GM18520 (cell line): ENCODE results near the gene CEL.
A peak's percentile ranks its signal among the peaks of the same experiment; 100 is the strongest.
"Not testable (repeated sequence)": the region's sequence is repeated elsewhere in the genome, so short reads cannot be mapped to it uniquely, and the experiment has no call there.

Source experiments
- ATAC-seq: cut with Tn5 transposase; IDR thresholded peaks from one replicate; pipeline ENCODE4 v1.9.1; 2021; ENCODE audit not compliant: unreplicated experiment

Gene CEL

DNA sequence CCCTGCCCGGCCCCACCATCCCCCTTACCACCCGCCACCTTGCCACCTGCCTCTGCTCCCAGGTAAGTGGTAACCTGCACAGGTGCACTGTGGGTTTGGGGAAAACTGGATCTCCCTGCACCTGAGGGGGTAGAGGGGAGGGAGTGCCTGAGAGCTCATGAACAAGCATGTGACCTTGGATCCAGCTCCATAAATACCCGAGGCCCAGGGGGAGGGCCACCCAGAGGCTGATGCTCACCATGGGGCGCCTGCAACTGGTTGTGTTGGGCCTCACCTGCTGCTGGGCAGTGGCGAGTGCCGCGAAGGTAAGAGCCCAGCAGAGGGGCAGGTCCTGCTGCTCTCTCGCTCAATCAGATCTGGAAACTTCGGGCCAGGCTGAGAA is at the start of gene CEL:
TSS of gene CEL (plus strand) at position 218 of the 382 bp plus-strand sequence. CDS start at position 240, 22 bp downstream.
- ATAC-seq, result not testable (repeated sequence)

DNA sequence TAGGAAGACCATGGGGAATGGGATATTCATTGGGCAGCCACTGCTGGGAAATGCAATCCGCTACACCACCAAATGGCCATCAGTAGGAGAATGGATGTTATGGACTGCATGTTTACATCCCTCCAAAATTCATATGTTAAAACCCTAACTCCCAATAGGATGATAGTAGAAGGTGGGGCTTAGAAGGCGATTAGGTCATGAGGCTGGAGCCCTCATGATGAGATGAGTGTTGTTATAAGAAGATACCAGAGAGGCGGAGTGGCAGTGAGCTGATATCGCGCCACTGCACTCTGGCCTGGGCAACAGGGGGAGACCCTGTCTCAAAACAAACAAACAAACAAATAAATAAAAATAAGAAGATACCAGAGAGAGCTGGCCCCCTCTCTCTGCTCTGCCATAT is 47.1 kb upstream of the CEL start:
- no peak for ATAC-seq

DNA sequence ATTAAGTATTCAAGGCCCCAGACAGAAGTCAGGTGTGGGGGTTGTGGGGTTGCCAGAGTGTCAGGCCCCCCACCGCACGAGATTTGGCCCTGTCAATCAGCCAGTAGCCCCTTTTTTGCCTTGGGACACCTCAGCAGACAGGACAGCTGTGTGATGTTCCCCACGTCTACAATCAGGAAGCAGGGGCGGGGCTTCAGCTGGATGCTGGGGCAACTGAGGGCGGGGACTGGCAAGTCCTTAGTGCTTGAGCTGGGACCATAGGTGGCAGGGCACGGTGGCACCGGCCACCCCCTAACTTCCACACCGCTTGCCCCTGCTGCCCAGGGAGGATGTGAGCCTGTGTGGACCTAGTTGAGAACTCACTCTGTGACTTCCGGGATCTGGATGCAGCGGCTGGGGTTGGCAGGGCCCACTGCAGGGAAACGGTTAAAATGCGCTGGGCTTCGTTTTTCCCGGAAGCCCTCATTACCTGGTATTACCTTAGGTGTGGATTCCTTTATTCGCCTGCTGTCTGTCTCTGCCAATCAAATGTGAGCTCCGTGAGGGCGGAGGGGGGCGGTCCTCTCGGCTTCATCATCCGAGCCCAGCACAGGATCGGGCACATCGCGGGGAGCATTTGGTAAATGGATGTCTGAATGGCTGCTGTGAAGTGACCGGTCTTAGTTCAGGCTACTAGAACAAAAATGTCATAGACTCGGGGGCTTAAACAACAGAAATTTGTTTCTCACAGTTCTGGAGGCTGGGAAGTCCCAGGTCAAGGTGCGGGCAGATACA is 38.5 kb upstream of the CEL start:
- ATAC-seq, result no peak

DNA sequence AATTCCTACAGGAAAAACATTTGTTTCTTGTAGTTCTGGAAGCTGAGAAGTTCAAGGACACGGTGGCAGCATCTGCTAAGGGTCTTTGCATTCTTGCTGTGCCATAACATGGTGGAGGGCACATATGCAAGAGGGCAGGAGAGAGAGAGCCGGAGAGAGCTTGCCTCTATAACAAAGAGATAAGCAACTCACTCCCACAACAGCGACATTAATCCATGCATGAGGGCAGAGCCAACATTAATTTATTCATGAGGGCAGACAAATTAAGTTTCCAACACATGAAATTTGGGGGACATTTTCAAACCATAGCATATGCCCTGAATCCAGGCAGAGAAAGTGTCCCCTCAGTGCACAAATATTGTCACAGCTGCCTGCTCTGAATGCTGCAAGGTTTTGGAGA is 35.4 kb upstream of the CEL start:
- ATAC-seq, result no peak

DNA sequence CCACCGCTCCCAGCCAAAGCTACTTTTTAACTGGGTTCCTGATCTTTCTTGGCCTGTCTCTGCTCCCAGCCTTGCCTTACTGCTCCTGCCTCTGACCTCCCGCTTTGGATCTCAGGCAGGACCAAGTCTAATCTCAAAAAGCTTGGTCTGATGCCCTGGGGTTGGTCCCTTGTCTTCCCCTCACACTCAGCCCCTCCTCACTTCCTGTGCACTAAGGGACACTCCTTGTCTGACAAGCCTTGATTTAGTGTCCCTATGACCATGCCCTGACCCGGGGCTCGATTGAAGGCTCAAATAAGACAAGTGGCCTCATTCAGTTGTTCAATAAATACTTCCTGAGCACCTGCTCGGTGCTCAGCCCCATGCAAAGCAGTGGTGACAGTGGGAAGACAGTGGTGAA is 34.6 kb upstream of the CEL start:
- no peak for ATAC-seq

DNA sequence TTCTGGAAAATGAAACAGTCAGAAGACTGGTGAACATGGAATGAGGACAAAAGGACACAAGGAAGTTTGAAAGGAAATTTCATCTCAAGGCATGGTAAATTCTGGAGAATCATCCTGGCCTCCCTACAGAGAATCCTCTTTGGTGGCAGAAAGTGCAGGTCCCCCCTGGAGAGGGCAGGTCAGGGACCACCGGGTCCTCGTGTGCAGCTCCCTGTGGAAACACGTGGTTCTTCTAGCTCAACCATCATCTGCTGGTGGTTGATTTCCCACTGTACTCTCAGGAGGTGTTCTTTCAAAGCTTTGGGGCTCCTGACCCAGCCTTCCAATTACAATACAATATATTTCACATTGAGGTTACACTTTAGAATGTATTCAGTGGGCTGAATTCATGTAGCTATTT is 33.6 kb upstream of the CEL start:
- ATAC-seq, result no peak

DNA sequence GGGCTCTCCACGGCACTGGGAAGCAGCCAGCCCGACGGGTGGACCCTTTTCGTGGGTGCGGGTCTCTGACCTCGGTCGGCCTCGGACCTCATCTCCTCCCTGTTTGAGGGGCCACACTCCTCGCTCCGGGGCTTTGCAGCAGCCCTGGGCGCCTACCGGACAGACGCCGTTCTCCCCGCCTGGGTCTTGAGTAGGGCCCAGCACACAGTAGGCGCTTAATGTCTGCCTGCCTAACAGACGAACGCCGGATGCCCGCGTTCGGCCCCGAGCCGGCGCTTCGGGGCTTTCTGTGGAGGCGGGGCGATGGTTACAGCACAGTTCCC is 31.8 kb upstream of the CEL start:
- no peak for ATAC-seq

DNA sequence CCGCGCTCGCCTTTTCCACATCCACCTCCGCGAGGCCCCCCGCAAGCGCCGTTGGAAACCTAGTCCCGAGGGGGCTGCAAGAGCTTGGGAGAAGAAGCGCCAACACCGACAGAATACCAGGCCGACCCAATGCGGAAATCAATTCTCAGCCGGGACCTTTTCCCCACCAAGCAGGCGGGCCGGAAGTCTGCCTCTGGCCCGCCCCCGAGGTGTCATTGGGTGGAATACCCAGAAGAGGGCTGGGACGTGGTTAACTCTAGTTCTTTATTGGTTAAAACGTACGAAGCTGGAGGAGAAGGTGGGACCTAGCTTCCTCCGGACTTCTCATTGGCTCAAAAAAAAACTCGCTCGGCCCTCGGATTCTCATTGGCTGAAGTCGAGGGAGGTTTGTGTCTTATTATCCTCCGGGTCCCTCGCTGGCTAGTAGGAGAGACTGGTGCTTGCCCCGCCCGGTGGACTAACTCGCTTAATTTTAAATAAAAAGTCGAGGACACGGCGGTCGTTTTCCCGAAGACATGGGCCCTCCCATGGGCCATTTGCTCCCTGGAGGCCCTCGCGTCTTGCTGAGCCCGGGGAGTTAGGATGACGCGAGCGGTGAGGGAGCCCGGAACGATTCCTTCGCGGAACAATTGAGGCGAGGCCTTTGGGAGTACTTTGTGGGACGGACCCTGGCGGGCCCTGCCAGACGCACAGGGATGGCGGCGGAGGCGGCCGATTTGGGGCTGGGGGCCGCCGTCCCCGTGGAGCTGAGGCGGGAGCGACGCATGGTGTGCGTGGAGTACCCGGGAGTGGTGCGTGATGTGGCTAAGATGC is 31.3 kb upstream of the CEL start, which contains the start of gene GTF3C5:
TSS of gene GTF3C5 (plus strand) at position 681 of the 813 bp plus-strand sequence. CDS start at position 696, 15 bp downstream.
- ATAC-seq, result peak; percentile 97

DNA sequence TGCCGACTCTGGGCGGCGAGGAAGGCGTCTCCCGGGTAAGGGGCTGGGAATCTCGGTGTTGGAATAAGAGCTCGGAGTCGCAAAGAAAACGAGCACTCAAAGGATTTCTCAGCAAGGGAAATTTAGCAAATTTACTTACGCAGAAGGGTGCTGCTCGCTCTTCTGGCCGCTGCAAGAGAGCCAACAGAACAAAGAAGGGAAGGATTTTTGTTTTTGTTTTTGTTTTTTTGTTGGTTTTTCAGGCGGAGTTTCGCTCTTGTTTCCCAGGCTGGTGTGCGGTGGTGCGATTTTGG is 30.7 kb upstream of the CEL start:
- ATAC-seq, result no peak

DNA sequence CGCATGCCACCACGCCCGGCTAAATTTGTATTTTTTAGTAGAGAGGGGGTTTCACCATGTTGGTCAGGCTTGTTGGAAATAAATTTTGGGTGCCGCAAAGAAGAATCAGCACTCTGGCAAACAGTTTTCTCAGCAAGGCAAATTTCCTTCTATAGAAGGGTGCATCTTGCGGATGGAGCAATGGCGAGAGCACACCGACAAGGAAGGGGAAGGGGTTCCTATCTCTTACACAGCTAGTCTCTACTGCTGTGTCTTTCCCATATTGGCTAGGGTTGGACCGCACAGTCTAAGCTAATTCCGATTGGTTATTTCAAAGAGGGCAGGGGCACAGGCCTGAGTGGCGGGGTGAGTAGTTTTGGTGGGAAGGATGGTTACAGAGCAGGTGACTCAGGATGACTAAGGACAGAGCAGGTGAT is 30.3 kb upstream of the CEL start:
- no peak for ATAC-seq

DNA sequence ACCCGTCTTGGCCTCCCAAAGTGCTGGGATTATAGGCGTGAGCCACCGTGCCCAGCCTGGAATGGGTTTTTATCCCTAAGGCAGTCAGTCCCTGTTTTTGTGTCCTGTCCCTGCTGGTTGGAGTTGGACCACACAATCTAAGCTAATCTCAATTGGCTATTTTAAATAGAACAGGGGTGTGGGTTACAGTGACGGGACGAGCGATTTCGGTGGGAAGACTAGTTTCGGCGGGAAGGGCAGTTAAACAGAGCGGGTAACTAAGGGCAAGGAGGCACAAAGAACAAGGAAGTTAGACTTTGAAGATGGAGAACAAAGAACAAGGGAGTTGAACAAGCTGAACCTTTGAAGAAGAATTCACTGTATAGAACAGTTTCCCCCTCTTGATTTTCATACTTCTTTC is 29.6 kb upstream of the CEL start:
- ATAC-seq, result no peak

DNA sequence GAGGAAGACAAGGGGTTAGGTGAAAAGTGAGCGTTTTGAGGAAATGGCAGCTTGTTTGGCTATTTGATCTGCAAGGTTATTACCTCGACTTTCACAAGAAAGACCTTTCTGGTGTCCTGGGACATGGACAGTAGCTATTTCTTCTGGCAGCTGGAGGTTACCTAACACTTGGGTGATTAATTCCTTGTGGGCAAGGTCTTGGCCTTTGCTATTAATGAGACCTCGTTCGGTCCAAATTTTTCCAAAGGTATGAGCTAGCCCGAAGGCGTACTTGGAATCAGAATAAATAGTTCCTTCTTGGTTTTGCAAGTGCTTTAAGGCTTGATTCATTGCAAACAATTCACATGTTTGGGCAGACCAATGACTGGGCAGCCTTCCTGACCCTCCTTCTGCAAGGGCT is 26.1 kb upstream of the CEL start:
- ATAC-seq, result no peak

DNA sequence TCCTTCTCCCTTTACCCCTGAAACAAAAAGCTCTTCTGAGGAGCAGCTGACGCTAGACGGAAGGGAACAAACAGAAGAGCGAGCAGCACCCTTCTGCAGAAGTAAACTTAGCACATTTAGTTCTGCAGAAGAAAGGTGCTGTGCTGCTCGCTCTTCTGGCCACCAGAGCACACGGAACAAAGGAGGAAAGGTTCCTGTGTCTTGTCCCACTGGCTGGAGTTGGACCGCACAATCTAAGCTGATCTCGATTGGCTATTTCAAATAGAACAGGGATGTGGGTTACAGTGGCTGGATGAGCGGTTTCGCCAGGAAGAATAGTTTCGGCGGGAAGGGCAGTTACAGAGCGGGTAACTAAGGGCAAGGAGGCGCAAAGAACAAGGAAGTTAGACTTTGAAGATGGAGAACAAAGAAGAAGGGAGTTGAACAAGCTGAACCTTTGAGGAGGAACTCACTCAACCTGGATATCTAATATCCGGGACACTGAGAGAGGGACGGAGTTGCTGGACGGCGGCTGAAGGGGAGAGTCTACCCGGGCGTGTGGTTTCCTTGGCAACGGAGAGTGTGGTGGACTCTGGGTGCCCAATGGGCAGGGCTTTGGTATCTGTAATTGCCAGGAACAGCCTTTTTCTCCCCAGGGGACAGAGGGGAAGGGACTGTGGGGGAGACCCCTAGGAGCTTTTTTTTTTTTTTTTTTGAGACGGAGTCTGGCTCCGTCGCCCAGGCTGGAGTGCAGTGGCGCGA is 23.8 kb upstream of the CEL start:
- ATAC-seq, result no peak

DNA sequence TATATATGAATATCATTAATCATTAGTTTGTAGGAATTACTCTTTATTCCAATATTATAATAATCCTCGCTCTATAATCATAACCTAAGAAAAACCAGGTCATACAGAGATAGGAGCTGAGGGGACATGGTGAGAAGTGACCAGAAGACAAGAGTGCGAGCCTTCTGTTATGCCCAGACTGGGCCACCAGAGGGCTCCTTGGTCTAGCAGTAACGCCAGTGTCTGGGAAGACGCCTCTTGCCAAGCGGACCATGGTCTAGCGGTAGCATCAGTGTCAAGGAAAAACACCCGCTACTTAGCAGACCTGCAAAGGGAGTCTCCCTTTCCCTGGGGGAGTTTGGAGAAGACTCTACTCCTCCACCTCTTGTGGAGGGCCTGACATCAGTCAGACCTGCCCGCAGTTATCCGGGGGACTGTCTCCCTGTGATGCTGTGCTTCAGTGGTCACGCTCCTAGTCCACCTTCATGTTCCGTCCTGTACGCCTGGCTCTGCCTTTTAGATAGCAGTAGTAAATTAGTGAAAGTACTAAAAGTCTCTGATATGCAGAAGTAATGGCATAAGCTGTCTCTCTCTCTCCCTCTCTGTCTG is 20.8 kb upstream of the CEL start:
- not testable (repeated sequence) for ATAC-seq

DNA sequence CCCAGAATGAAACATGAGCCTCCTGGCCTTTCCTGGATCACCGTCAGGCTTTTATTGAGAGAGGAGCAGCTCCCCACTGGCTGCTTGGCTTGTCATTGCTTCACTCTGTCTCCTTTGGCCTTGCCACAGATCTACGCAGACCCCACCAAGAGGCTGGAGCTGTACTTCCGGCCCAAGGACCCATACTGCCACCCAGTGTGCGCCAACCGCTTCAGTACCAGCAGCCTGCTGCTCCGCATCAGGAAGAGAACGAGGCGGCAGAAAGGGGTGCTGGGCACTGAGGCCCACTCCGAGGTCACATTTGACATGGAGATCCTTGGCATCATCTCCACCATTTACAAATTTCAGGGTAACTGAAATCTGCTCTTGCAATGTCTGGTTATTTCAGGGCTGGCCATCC is 19.8 kb upstream of the CEL start:
- no peak for ATAC-seq

DNA sequence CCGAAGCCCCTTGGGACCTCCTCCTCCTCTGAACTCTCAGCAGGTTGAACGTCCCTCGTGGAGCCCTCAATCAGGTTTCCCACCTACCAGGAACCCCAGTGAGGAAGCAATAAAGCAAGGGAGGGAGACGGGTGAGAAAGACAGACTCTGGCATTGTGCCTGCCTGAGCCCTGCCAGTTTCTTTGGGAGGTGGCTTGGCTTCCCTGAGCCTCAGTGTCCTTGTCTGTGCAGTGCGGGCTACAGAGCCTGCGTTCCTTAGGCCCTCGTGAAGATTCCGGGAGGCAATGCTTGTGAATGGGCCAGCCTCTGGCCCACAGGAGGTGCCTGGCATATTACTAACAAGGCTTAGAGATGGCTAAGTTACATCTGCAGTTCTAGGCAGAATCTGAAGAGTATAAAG is 19.1 kb upstream of the CEL start:
- ATAC-seq, result no peak

DNA sequence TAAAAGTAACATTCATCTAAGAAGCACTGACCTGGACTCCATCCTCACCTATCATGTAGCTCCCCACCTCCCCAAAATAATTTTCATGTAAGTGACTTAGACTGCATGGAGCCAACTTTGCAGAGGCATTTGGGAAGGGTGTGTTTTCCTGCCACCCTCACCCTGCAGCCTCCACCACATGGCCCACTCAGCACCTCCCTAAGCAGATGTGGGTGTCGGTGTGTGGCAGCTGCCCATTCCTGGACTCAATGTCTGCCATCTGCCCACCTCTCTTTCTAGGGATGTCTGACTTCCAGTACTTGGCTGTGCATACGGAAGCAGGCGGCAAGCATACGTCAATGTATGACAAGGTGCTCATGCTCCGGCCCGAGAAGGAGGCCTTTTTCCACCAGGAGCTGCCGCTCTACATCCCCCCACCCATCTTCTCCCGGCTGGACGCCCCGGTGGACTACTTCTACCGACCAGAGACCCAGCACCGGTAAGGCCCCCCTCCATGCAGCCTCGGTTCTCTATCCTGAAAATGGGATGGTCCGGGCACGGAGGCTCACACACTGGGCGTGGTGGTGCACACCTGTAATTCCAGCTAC is 18.2 kb upstream of the CEL start:
- no peak for ATAC-seq

DNA sequence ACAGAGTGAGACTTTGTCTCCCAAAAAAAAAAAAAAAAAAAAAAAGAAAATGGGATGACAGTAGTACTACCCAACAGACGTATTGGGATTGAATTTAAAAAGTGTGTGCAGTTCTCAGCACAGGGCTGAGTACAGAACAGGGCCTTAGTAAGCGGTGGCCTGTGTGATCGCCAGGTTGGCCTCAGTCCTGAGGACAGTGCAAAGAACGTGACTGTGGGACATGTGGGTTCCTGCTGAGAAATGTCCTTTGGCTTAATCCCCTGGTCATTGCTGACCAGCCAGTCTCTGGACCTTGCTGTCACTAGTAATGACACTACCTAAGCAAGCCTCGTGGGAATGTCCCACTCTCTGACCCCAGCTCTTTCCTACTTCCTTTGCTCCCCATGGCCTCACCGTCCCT is 17.7 kb upstream of the CEL start:
- no peak for ATAC-seq

DNA sequence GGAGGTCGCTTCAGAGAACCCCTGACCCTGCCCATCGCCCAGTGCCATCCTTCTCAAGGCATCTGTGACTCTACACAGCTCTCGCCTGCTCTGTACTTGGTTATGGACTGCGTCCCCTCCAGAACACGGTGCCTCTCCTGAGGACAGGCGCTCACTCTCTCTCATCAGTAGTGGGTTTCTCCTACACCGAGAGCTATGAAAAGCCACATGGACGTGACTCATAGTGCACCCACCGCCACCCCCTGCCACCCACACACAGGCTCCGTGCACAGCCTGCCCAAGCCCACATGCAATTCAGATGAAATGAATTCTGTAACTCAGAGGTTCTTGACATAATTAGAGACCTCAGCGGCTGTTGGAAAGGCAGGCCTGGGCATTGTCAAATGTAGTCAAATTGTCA is 17.1 kb upstream of the CEL start:
- ATAC-seq, result no peak

DNA sequence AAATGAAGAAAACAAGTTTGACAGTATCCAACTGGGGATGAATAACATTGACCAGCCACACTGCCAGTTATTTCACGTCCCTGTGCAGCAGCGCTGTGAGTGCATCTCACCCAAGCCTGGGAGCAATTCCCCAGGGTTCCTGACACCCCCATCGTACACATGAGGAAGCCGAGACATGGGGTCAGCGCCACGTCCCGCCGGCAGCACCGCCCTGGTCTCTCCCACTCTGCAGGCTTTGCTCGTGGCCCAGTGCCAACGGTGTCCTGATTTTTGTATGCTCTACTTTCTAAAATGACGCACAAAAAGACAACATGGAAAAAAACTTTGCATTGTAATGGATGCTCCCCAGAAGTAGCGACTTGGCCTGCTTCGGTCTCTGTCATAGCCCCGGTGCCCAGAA is 16.6 kb upstream of the CEL start:
- ATAC-seq, result no peak

DNA sequence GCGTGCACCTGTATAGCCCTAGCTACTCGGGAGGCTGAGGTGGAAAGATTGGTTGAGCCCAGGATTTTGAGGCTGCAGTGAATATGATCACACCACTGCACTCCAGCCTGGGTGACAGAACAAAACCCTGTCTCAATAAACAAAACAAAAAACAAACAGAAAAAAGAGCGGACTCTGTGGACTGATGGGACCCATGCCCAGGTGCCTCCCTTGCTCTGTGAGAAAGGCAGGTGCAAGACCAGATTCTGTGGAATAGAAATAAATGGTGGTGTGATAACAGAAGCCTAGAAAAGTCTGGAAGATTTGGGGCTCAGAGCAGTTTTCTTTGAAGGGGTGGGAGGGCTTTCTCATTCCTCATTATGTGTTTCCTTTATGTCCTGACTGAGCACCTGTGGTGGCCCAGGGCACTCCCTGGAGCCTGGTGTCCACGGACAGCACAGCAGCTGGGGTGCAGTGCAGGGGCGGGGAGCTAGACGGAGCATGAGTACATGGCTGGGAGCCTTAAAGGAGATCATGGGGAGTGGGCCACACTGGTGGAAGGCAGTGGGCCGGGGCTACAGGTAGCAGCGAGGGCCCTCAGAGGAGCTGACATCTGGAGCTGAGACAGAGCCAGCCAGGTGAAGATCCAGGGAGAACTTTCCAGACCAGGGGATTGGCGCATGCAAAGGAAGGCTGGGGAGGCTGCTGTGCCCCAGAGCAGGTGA is 15.4 kb upstream of the CEL start:
- ATAC-seq, result no peak
